CD14-positive monocyte (primary cell): ENCODE results near the gene MTHFR. TPM values are rescaled to one million over a fixed set of nuclear protein-coding genes. Genes with fewer than 3 reads are reported as not detected.

ENCODE experiments used
- DNase-seq, 3 donors: peaks; one replicate each; pipeline ENCODE4 v3.0.0-alpha.2; 2011 to 2022
- H2AFZ ChIP-seq: 2 replicates; pipeline ENCODE4 v1.6.0; 2012; ENCODE audit warnings: mild to moderate bottlenecking, low read depth, low read length, inconsistent platforms; ENCODE audit not compliant: insufficient read depth, poor library complexity, severe bottlenecking
- H3K27ac ChIP-seq, 2 donors: 1 replicate in 1 of 2; 2 replicates in 1 of 2; pipeline ENCODE4 v1.5.1; 2012 to 2013; ENCODE audit warnings: low read length in 2 of 2, control low read depth in 1 of 2, inconsistent platforms in 1 of 2, low read depth in 1 of 2, mild to moderate bottlenecking in 1 of 2
- H3K27me3 ChIP-seq, 2 donors: one replicate each; pipeline versions ENCODE4 v1.6.0 to v1.6.1; 2011 to 2013; ENCODE audit warnings: low read length in 2 of 2; ENCODE audit not compliant: control insufficient read depth in 2 of 2, insufficient read depth in 2 of 2
- H3K36me3 ChIP-seq, 2 donors: replicated peaks in 1 of 2; 1 replicate in 1 of 2; 2 replicates in 1 of 2; pipeline versions ENCODE4 v1.5.1 to v1.6.1; 2012 to 2013; ENCODE audit warnings: low read length in 2 of 2, control low read depth in 1 of 2, inconsistent platforms in 1 of 2, mild to moderate bottlenecking in 1 of 2; ENCODE audit not compliant: insufficient read depth in 2 of 2, control insufficient read depth in 1 of 2
- H3K4me1 ChIP-seq, 2 donors: 1 replicate in 1 of 2; 2 replicates in 1 of 2; pipeline versions ENCODE4 v1.5.1 to v1.6.1; 2012 to 2013; ENCODE audit warnings: low read length in 2 of 2, control low read depth in 1 of 2, inconsistent platforms in 1 of 2, mild to moderate bottlenecking in 1 of 2, moderate library complexity in 1 of 2; ENCODE audit not compliant: insufficient read depth in 2 of 2, control insufficient read depth in 1 of 2
- H3K4me2 ChIP-seq: replicated peaks from 2 replicates; pipeline ENCODE3; 2012; ENCODE audit warnings: low read length, moderate library complexity, mild to moderate bottlenecking; ENCODE audit not compliant: poor library complexity, severe bottlenecking; ENCODE audit errors: extremely low read depth
- H3K4me3 ChIP-seq, 3 experiments: fragments of 200-600 bp in 1 of 3; sonication (generic) in 1 of 3; replicated peaks in 1 of 3; 1 replicate in 2 of 3; 2 replicates in 1 of 3; pipeline ENCODE4 v1.5.1; 2011 to 2013; ENCODE audit warnings: low read length in 3 of 3, mild to moderate bottlenecking in 3 of 3, control low read depth in 2 of 3, low read depth in 2 of 3, inconsistent platforms in 1 of 3, moderate library complexity in 1 of 3
- H3K79me2 ChIP-seq: 2 replicates; pipeline ENCODE4 v1.6.0; 2012; ENCODE audit warnings: mild to moderate bottlenecking, control low read depth, inconsistent platforms, low read length, moderate library complexity; ENCODE audit not compliant: insufficient read depth
- H3K9ac ChIP-seq: 2 replicates; pipeline ENCODE4 v1.6.0; 2017; ENCODE audit warnings: low read length, mild to moderate bottlenecking; ENCODE audit not compliant: insufficient read depth, poor library complexity, severe bottlenecking
- H3K9me3 ChIP-seq, 2 donors: replicated peaks in 1 of 2; 1 replicate in 1 of 2; 2 replicates in 1 of 2; pipeline versions ENCODE4 v1.5.1 to v1.6.1; 2012 to 2013; ENCODE audit warnings: low read length in 2 of 2, control low read depth in 1 of 2; ENCODE audit not compliant: control insufficient read depth in 1 of 2, insufficient read depth in 1 of 2
- H4K20me1 ChIP-seq: 2 replicates; pipeline ENCODE4 v1.6.0; 2012; ENCODE audit warnings: mild to moderate bottlenecking, low read length, control low read depth, moderate library complexity; ENCODE audit not compliant: insufficient read depth
- H3K27ac Mint-ChIP-seq, 7 donors: one replicate each; pipeline ENCODE4 v1.8.0; 2020; ENCODE audit warnings: mild to moderate bottlenecking in 7 of 7, mixed read lengths in 7 of 7, moderate library complexity in 6 of 7, inconsistent platforms in 2 of 7
- H3K27me3 Mint-ChIP-seq, 3 donors: one replicate each; pipeline ENCODE4 v1.8.0; 2021 to 2022; ENCODE audit warnings: low read depth in 3 of 3, mild to moderate bottlenecking in 3 of 3, mixed read lengths in 3 of 3, moderate library complexity in 3 of 3, inconsistent platforms in 1 of 3
- H3K36me3 Mint-ChIP-seq, 2 donors: one replicate each; pipeline ENCODE4 v1.8.0; 2020; ENCODE audit warnings: mixed read lengths in 2 of 2, inconsistent platforms in 1 of 2, mild to moderate bottlenecking in 1 of 2
- H3K4me1 Mint-ChIP-seq: one replicate; pipeline ENCODE4 v1.8.0; 2020; ENCODE audit warnings: mild to moderate bottlenecking, mixed read lengths
- H3K4me3 Mint-ChIP-seq, 2 donors: one replicate each; pipeline ENCODE4 v1.8.0; 2020; ENCODE audit warnings: mild to moderate bottlenecking in 2 of 2, mixed read lengths in 2 of 2, moderate library complexity in 1 of 2
- H3K9me3 Mint-ChIP-seq, 7 donors: one replicate each; pipeline ENCODE4 v1.8.0; 2020 to 2022; ENCODE audit warnings: mixed read lengths in 7 of 7, mild to moderate bottlenecking in 6 of 7, moderate library complexity in 6 of 7, inconsistent platforms in 2 of 7
- CTCF ChIP-seq: fragments of 200-600 bp; IDR thresholded peaks from one replicate; pipeline ENCODE4 v1.8.0; 2022; ENCODE audit warnings: antibody characterized with exemption, mild to moderate bottlenecking
- WGBS: methylation state at CpG from one replicate; pipeline ENCODE4 v1.1.5; 2013; ENCODE audit warnings: missing lambda C conversion rate; ENCODE audit not compliant: insufficient coverage; 5-methylcytosine and 5-hydroxymethylcytosine counted together
- intact Hi-C, 2 donors: fragments of 100-400 bp; cut with micrococcal nuclease; formaldehyde crosslinking; loops; one replicate each; pipeline versions ENCODE4 v1.15.0 to v1.15.1; 2023
- polyA plus RNA-seq, 3 donors: library from polyadenylated mRNA; depleted of rRNA in 1 of 3; unstranded in 2 of 3; stranded (reverse) in 1 of 3; fragments of 300-500 nt in 2 of 3; fragments of >200 nt in 1 of 3; fragmentation: Illumina TruSeq in 2 of 3; gene quantifications; 1 replicate in 2 of 3; 2 replicates in 1 of 3; pipeline ENCODE4 v1.2.3, GENCODE V29; 2012 to 2021

Gene MTHFR
- polyA plus RNA-seq, 3 donors = 4.5 to 41.9 (median 8.5) TPM

DNA sequence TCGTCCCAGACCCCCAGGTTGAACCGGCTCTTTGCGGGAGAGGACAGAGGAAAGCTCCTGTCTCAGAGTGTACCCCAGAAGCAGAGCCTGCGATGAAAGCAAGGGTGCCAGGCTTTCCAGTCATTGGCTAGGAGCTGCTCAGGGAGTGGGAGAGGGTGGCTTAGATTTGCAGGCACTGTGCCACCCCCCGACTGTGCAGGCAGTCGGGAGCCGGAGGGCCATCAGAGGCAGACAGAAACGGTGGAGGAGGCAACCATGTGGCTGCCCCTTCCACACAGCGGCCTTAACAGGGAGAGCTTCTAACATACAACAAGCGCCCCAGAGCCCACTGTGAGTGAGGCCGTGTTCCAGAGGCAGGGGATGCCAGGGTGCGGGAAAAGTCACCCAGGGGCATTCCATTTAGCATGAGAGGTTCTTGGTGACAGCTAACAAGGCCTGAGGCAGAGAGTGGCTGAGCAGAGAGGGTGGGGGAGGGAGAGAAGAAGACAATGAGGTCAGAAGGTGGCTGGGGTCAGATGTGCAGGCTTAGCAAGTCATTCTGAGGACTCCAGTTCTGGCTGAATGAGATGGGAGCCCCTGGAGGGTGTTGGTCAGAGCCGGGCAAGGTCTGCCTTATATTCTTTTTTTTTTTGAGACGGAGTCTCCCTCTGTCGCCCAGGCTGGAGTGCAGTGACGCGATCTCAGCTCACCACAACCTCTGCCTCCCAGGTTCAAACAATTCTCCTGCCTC is 53.2 kb downstream of the MTHFR start:
- H3K9me3 Mint-ChIP-seq = peaks cover 0 to 2% (median 0%) of the 10 kb centered on the region in 7 donors
- TF ChIP-seq CTCF = no peak
- Histone ChIP-seq H3K27me3 (no peaks in the 10 kb centered on the region), H3K9ac (no peak overlapping the region), H3K4me3 (no peak overlapping the region), H3K9me3 (no peaks in the 10 kb centered on the region), H3K27ac (no peak overlapping the region), H3K79me2 (no peaks in the 10 kb centered on the region), H3K4me2 (no peak overlapping the region), H2AFZ (no peak overlapping the region), H4K20me1 (peaks cover 50% of the 10 kb centered on the region), H3K4me1 (peaks cover 3 to 15% of the 10 kb centered on the region in 2 donors), H3K36me3 (peaks cover 40 to 41% of the 10 kb centered on the region in 2 donors)
- WGBS = 92% methylated on average over 11 of the region's 17 CpGs
- peaks cover 23% of the 10 kb centered on the region for H3K4me1 Mint-ChIP-seq
- peaks cover 34 to 41% of the 10 kb centered on the region in 2 donors for H3K36me3 Mint-ChIP-seq
- intact Hi-C loops = no loop called here
- peaks cover 2 to 9% (median 7%) of the 10 kb centered on the region in 3 donors for H3K27me3 Mint-ChIP-seq
- no peak overlapping the region for H3K4me3 Mint-ChIP-seq
- peak overlapping the region in 3 of 7 donors; percentile 62 to 78 (median 64) for H3K27ac Mint-ChIP-seq
- DNase-seq = no peak

GRCh38 chr1:11751087-11751486 is 54.7 kb downstream of the MTHFR start:
- no peak overlapping the region for H3K9ac ChIP-seq
- H3K36me3 ChIP-seq = peaks cover 54 to 56% of the 10 kb centered on the region in 2 donors
- peak overlapping the region in 2 of 7 donors; percentile 38 to 42 for H3K27ac Mint-ChIP-seq
- no peak overlapping the region for H3K4me3 Mint-ChIP-seq
- H3K4me1 ChIP-seq = peaks cover 3 to 19% of the 10 kb centered on the region in 2 donors
- H3K36me3 Mint-ChIP-seq = peaks cover 48 to 55% of the 10 kb centered on the region in 2 donors
- WGBS = 97% methylated on average over 9 of the region's 9 CpGs
- no peaks in the 10 kb centered on the region for H3K9me3 ChIP-seq
- peaks cover 0 to 2% (median 0%) of the 10 kb centered on the region in 7 donors for H3K9me3 Mint-ChIP-seq
- H3K79me2 ChIP-seq = peaks cover 11% of the 10 kb centered on the region
- DNase-seq = no peak
- no peak overlapping the region for H3K4me3 ChIP-seq
- TF ChIP-seq CTCF = no peak
- no peak overlapping the region for H3K27ac ChIP-seq
- intact Hi-C loops = no loop called here
- H3K27me3 Mint-ChIP-seq = peaks cover 2 to 6% (median 4%) of the 10 kb centered on the region in 3 donors
- peaks cover 64% of the 10 kb centered on the region for H4K20me1 ChIP-seq
- peaks cover 32% of the 10 kb centered on the region for H3K4me1 Mint-ChIP-seq
- no peaks in the 10 kb centered on the region for H3K27me3 ChIP-seq
- H2AFZ ChIP-seq = no peak overlapping the region
- H3K4me2 ChIP-seq = no peak overlapping the region
